Coronary artery (tissue), 2 donors: ENCODE measurements around the gene TNS3.
"Not testable (repeated sequence)": the region's sequence is repeated elsewhere in the genome, so short reads cannot be mapped to it uniquely, and the experiment has no call there.

Experiments
- DNase-seq: peaks from one replicate; pipeline ENCODE4 v3.0.0-alpha.2; 2017; ENCODE audit warnings: low spot score
- H3K27ac ChIP-seq, 2 donors: fragments of 200-600 bp; sonication (generic); one replicate each; pipeline ENCODE4 v1.5.1; 2016 to 2019
- H3K4me3 ChIP-seq: fragments of 200-600 bp; sonication (generic); 2 replicates; pipeline ENCODE4 v1.5.1; 2016; ENCODE audit warnings: mild to moderate bottlenecking, moderate library complexity
- TF ChIP-seq, protein P1 (sequence below): fragments of 200-600 bp; sonication (generic); IDR thresholded peaks from one replicate; pipeline ENCODE4 v1.5.1; 2019; ENCODE audit warnings: antibody characterized with exemption

The TNS3 gene

DNA sequence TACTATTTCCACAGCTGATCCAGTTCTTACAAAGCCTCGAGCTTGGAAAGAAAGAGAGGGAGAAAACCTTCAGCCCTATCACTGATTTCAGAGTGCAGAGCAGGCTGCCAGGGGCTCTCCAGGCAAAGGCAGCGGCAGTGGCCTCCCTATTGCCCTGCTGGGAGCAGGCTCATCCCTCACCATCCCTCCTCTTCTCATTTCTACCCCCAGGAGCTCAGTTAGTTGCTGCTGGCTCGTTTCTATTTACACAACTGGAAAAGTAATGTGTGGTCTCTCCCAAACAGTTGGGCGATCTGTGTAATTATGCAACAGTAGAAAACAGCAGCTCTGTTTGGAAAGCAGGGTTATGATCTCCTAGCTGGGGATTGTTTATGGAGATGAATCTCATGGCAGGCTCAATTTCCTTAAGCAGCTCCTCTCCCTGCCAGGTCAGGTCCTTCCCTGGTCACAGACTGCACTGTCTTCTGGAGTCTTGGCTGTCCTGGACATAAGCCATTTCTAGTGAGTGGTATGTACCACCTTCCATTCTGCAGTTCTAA, 28.7 kb upstream of the TNS3 start:
- Histone ChIP-seq H3K4me3 (no peak overlapping the region), H3K27ac (peak overlapping the region in 1 of 2 donors; percentile 69)

DNA sequence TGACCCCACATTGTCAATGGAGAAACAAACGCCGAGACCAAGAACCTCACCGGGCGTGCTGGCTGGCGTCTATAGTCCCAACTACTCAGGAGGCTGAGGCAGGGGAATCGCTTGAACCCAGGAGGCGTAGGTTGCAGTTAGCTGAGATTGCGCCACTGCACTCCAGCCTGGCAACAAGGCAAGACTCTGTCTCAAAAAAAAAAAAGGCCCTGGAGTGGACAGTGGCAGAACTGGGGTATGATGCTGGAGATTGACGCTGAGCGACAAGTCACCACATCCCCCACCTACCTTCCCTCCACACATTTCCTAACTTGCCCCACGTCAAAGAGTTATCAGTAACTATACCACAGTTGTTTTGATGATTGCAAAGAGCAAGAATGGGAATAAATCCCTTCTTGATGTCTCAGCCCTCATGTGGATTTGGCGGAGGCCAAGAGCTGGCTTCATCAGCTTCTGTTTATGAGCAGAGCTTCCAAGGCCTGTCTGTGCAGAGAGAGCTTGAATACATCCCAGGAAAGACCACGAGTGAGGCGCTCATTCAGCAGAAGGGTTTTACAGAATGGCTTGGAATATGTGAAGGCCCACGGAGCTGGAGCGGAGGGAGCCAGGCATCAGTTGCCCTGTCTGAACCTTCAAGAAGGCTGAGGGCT, 28.0 kb upstream of the TNS3 start:
- TF ChIP-seq, protein P1, sequence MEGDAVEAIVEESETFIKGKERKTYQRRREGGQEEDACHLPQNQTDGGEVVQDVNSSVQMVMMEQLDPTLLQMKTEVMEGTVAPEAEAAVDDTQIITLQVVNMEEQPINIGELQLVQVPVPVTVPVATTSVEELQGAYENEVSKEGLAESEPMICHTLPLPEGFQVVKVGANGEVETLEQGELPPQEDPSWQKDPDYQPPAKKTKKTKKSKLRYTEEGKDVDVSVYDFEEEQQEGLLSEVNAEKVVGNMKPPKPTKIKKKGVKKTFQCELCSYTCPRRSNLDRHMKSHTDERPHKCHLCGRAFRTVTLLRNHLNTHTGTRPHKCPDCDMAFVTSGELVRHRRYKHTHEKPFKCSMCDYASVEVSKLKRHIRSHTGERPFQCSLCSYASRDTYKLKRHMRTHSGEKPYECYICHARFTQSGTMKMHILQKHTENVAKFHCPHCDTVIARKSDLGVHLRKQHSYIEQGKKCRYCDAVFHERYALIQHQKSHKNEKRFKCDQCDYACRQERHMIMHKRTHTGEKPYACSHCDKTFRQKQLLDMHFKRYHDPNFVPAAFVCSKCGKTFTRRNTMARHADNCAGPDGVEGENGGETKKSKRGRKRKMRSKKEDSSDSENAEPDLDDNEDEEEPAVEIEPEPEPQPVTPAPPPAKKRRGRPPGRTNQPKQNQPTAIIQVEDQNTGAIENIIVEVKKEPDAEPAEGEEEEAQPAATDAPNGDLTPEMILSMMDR = no peak
- H3K4me3 ChIP-seq = no peak overlapping the region
- peak overlapping the region in 1 of 2 donors; percentile 69 for H3K27ac ChIP-seq
- no peak for DNase-seq

More for the DNA sequence above, 28.7 kb upstream of the TNS3 start:
- DNase-seq = no peak
- TF ChIP-seq, protein P1 = no peak

DNA sequence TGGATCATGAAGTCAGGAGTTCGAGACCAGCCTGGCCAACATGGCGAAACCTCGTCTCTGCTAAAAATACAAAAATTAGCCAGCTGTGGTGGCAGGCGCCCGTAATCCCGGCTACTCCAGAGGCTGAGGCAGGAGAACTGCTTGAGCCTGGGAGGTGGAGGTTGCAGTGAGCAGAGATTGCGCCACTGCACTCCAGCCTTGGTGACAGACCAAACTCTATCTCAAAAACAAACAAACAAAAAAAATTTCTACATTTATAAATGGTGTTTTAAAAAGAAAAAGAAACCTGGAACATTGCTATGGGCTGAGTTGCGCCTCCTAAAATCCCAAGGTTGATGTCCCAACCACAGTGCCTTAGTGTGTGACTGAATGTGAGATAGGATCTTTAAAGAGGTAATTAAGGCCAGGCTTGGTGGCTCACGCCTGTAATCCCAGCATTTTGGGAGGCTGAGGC, 24.7 kb upstream of the TNS3 start:
- DNase-seq, H3K4me3 ChIP-seq: not testable (repeated sequence)
- H3K27ac ChIP-seq = peak overlapping the region in 1 of 2 donors; percentile 72

DNA sequence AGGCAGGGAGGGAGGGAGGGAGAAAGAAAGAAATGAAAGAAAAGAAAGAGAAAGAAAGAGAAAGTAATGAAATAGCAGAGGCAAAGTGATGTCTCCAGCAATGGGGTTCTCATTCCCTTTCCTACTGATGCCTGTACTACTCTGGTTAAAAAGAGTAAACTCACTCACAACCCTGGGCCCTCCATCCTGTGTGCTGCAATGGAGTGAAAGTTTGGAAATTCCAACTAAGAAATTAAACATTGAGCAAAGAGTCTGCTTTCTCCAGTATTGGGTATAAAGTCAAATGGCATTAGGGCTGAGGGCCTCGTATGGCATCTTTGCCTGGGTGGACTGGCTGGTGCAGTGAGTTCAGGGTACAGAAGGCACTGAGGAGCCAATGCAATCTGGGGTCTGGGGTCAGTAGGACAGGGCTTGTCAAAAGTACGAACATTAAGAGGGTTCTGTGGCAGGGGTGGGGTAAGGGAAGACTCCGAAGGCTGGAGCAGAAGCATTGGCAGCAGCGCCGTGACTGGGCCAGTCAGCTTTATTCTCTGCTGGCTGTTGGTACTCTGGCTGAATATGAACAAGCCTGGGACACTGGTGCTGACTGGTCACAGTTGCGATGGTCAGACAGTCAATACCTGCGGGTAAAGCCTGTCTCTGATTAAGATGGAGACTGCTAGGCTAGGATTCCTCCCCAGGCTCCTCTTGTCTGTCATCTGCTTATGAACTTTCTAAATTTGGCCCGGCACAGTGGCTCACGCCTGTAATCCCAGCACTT, 24.1 kb upstream of the TNS3 start:
- TF ChIP-seq, protein P1 = no peak
- Histone ChIP-seq H3K4me3 (no peak overlapping the region), H3K27ac (peak overlapping the region; percentile 11 to 72)
- no peak for DNase-seq

DNA sequence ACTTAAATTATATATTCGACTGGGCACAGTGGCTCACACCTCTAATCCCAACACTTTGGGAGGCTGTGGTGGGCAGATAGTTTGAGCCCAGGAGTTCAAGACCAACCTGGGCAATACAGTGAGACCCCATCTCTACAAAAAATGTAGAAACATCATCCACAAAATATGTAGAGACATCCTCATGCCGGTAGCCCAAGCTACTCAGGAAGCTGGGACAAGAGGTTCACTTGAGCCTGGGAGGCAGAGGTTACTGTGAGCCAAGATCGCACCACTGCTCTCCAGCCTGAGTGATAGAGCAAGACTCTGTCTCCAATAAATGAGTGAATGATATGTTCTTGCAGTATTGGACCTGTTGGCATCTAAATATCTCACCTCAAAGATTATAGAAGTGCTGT, 22.6 kb upstream of the TNS3 start:
- peak overlapping the region; percentile 3 to 81 for H3K27ac ChIP-seq
- DNase-seq = no peak
- TF ChIP-seq, protein P1 = no peak
- H3K4me3 ChIP-seq = no peak overlapping the region

DNA sequence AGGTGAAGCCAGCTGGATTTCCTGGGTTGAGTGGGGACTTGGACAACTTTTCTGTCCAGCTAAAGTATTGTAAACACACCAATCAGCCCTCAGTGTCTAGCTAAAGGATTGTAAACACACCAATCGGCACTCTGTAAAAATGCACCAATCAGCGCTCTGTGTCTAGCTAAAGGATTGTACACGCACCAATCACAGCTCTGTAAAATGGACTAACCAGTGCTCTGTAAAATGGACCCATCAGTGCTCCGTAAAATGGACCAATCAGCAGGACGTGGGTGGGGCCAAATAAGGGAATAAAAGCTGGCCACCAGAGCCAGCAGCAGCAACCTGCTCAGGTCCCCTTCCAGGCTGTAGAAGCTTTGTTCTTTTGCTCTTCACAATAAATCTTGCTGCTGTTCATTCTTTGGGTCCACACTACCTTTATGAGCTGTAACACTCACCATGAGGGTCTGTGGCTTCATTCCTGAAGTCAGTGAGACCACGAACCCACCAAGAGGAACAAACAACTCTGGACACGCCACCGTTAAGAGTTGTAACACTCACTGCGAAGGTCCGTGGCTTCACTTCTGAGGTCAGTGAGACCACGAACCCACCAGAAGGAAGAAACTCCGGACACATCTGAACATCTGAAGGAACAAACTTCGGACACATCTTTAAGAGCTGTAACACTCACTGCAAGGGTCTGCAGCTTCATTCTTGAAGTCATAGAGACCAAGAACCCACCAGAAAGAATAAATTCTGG, 21.8 kb upstream of the TNS3 start:
- H3K4me3 ChIP-seq, DNase-seq: not testable (repeated sequence)
- H3K27ac ChIP-seq = peak overlapping the region in 1 of 2 donors; percentile 64

DNA sequence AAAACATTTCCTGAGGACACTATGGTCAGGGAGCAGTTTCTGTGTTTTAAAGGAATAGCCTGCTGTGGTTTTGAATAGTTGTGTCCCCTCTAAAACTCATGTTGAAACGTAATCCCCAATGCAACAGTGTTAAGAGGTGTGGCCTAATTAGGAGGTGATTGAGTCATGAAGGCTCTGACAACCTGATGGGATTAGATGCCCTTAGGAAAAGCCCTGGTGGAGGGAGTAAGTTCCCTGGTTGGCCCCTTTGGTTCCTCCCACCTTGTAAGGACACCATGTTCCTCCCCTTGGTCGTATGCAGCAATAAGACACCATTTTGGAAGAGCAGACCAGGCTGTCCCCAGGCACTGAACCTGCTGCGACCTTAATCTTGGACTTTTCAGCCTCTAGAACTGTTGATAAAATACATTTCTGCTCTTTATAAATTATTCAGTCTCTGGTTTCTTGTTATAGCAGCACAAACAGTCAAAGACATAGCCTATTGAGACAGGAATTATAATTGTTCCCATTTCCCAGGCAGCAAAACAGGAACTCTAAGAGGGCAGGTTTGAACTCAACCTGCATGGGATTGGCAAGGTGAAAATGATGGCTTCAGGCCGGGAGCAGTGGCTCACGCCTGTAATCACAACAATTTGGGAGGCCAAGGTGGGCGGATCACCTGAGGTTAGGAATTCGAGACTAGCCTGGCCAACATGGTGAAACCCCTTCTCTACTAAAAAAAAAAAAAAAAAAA, 20.5 kb upstream of the TNS3 start:
- H3K4me3 ChIP-seq = no peak overlapping the region
- DNase-seq = no peak
- TF ChIP-seq, protein P1 = no peak
- H3K27ac ChIP-seq = no peak overlapping the region
